Measurements from ENCODE around the gene CLCA1.

The CLCA1 gene

GRCh38 chr1:86468501-86468977 is at the start of gene CLCA1:
TSS of gene CLCA1 (plus strand) at chr1:86468927. CDS start at chr1:86468972, 45 bp downstream.
- no peaks in the 10 kb centered on the region for H3K9me3 ChIP-seq
- in situ Hi-C loops (cut with MboI; ENCODE audit: low sequenced_read_pairs), result no loop called here

GRCh38 chr1:86419277-86419903 is 49.3 kb upstream of the CLCA1 start:
- H3K36me3 ChIP-seq (replicated peaks), result no peaks in the 10 kb centered on the region
- no peak overlapping the region for H3K4me3 ChIP-seq
- H3K9me3 ChIP-seq, result no peaks in the 10 kb centered on the region
- no peaks in the 10 kb centered on the region; the same call in 1 of the 2 replicates for H3K27me3 ChIP-seq (ENCODE audit: low read depth)
- no peaks in the 10 kb centered on the region for H3K4me1 ChIP-seq
- peak; percentile 22 to 53 for DNase-seq (ENCODE audit: low spot score in 2 of 2)
- in situ Hi-C loops (cut with MboI; ENCODE audit: low sequenced_read_pairs), result no loop called here

More at GRCh38 chr1:86468501-86468977, at the start of gene CLCA1:
- peaks cover 23% of the 10 kb centered on the region for H3K27me3 ChIP-seq (ENCODE audit: low read depth)
- H3K4me3 ChIP-seq, result no peak within 1 kb of the TSS
- no peak for DNase-seq (ENCODE audit: low spot score in 2 of 2)
- no peaks in the 10 kb centered on the region for H3K36me3 ChIP-seq (replicated peaks)
- no peaks in the 10 kb centered on the region for H3K4me1 ChIP-seq

GRCh38 chr1:86421601-86422280 is 47.0 kb upstream of the CLCA1 start:
- Histone ChIP-seq H3K4me1 (no peaks in the 10 kb centered on the region), H3K27me3 (ENCODE audit: low read depth) (peaks cover 7% of the 10 kb centered on the region; the same call in 1 of the 2 replicates), H3K9me3 (no peaks in the 10 kb centered on the region), H3K4me3 (no peak overlapping the region), H3K36me3 (replicated peaks) (no peaks in the 10 kb centered on the region)
- in situ Hi-C loops (cut with MboI; ENCODE audit: low sequenced_read_pairs), result no loop called here
- DNase-seq (ENCODE audit: low spot score in 2 of 2), result no peak

- Histone ChIP-seq H3K4me3 (no peak overlapping the region), H3K4me1 (peaks cover 4% of the 10 kb centered on the region; the same call in 1 of the 2 replicates), H3K9me3 (no peaks in the 10 kb centered on the region), H3K27me3 (ENCODE audit: low read depth) (peaks cover 11% of the 10 kb centered on the region), H3K36me3 (replicated peaks) (no peaks in the 10 kb centered on the region)
- DNase-seq (ENCODE audit: low spot score in 2 of 2), result no peak
- in situ Hi-C loops (cut with MboI; ENCODE audit: low sequenced_read_pairs), result no loop called here
These were observed 45.3 kb upstream of the CLCA1 start for GRCh38 chr1:86423473-86423872.

- in situ Hi-C loops (cut with MboI; ENCODE audit: low sequenced_read_pairs), result no loop called here
- H3K27me3 ChIP-seq (ENCODE audit: low read depth), result peaks cover 11% of the 10 kb centered on the region
- H3K4me1 ChIP-seq, result peaks cover 4% of the 10 kb centered on the region; the same call in 1 of the 2 replicates
- no peak within 1 kb of the TSS for H3K4me3 ChIP-seq
- no peaks in the 10 kb centered on the region for H3K9me3 ChIP-seq
- no peak for DNase-seq (ENCODE audit: low spot score in 2 of 2)
- no peaks in the 10 kb centered on the region for H3K36me3 ChIP-seq (replicated peaks)
These were observed 44.9 kb upstream of the CLCA1 start, which contains the start of gene CLCA2 for GRCh38 chr1:86423873-86424272. TSS of gene CLCA2 (plus strand) at chr1:86424171. CDS start at chr1:86424248, 77 bp downstream.

- no peaks in the 10 kb centered on the region for H3K9me3 ChIP-seq
- no peaks in the 10 kb centered on the region for H3K36me3 ChIP-seq (replicated peaks)
- no peak overlapping the region for H3K4me3 ChIP-seq
These were observed 39.5 kb upstream of the CLCA1 start for GRCh38 chr1:86429122-86429725.

GRCh38 chr1:86429835-86430234 is 38.9 kb upstream of the CLCA1 start:
- DNase-seq (ENCODE audit: low spot score in 2 of 2), result no peak

More at GRCh38 chr1:86429122-86429725, 39.5 kb upstream of the CLCA1 start:
- in situ Hi-C loops (cut with MboI; ENCODE audit: low sequenced_read_pairs), result no loop called here
- Histone ChIP-seq H3K4me1 (peaks cover 4% of the 10 kb centered on the region; the same call in 1 of the 2 replicates), H3K27me3 (ENCODE audit: low read depth) (peaks cover 13% of the 10 kb centered on the region)
- DNase-seq (ENCODE audit: low spot score in 2 of 2), result no peak

GRCh38 chr1:86430376-86430775 is 38.4 kb upstream of the CLCA1 start:
- Histone ChIP-seq H3K4me3 (no peak overlapping the region), H3K9me3 (no peaks in the 10 kb centered on the region), H3K36me3 (replicated peaks) (no peaks in the 10 kb centered on the region), H3K4me1 (peaks cover 4% of the 10 kb centered on the region; the same call in 1 of the 2 replicates), H3K27me3 (ENCODE audit: low read depth) (peaks cover 17% of the 10 kb centered on the region)
- in situ Hi-C loops (cut with MboI; ENCODE audit: low sequenced_read_pairs), result no loop called here
- no peak for DNase-seq (ENCODE audit: low spot score in 2 of 2)

More at GRCh38 chr1:86429835-86430234, 38.9 kb upstream of the CLCA1 start:
- Histone ChIP-seq H3K36me3 (replicated peaks) (no peaks in the 10 kb centered on the region), H3K4me3 (no peak overlapping the region), H3K4me1 (peaks cover 4% of the 10 kb centered on the region; the same call in 1 of the 2 replicates), H3K9me3 (no peaks in the 10 kb centered on the region), H3K27me3 (ENCODE audit: low read depth) (peaks cover 13% of the 10 kb centered on the region)
- in situ Hi-C loops (cut with MboI; ENCODE audit: low sequenced_read_pairs), result no loop called here

- DNase-seq (ENCODE audit: low spot score in 2 of 2), result no peak
- no peaks in the 10 kb centered on the region for H3K9me3 ChIP-seq
- H3K27me3 ChIP-seq (ENCODE audit: low read depth), result peaks cover 8% of the 10 kb centered on the region; the same call in 1 of the 2 replicates
- in situ Hi-C loops (cut with MboI; ENCODE audit: low sequenced_read_pairs), result no loop called here
- H3K36me3 ChIP-seq (replicated peaks), result no peaks in the 10 kb centered on the region
- H3K4me3 ChIP-seq, result no peak overlapping the region
- H3K4me1 ChIP-seq, result no peaks in the 10 kb centered on the region
These were observed 34.7 kb upstream of the CLCA1 start for GRCh38 chr1:86434059-86434458.

GRCh38 chr1:86435327-86435726 is 33.4 kb upstream of the CLCA1 start:
- Histone ChIP-seq H3K36me3 (replicated peaks) (no peaks in the 10 kb centered on the region), H3K4me1 (no peaks in the 10 kb centered on the region), H3K4me3 (no peak overlapping the region), H3K27me3 (ENCODE audit: low read depth) (peaks cover 5% of the 10 kb centered on the region; the same call in 1 of the 2 replicates), H3K9me3 (no peaks in the 10 kb centered on the region)
- in situ Hi-C loops (cut with MboI; ENCODE audit: low sequenced_read_pairs), result no loop called here
- DNase-seq (ENCODE audit: low spot score in 2 of 2), result no peak

- Histone ChIP-seq H3K4me3 (no peak overlapping the region), H3K27me3 (ENCODE audit: low read depth) (peaks cover 6% of the 10 kb centered on the region), H3K4me1 (no peaks in the 10 kb centered on the region), H3K9me3 (no peaks in the 10 kb centered on the region), H3K36me3 (replicated peaks) (no peaks in the 10 kb centered on the region)
- in situ Hi-C loops (cut with MboI; ENCODE audit: low sequenced_read_pairs), result no loop called here
- no peak for DNase-seq (ENCODE audit: low spot score in 2 of 2)
These were observed 32.7 kb upstream of the CLCA1 start for GRCh38 chr1:86436041-86436440.

- in situ Hi-C loops (cut with MboI; ENCODE audit: low sequenced_read_pairs), result no loop called here
- Histone ChIP-seq H3K9me3 (no peaks in the 10 kb centered on the region), H3K4me3 (no peak overlapping the region), H3K4me1 (no peaks in the 10 kb centered on the region), H3K27me3 (ENCODE audit: low read depth) (peaks cover 4% of the 10 kb centered on the region), H3K36me3 (replicated peaks) (no peaks in the 10 kb centered on the region)
- DNase-seq (ENCODE audit: low spot score in 2 of 2), result no peak
These were observed 27.1 kb upstream of the CLCA1 start for GRCh38 chr1:86441581-86441980.

- H3K9me3 ChIP-seq, result no peaks in the 10 kb centered on the region
- no peak overlapping the region for H3K4me3 ChIP-seq
- in situ Hi-C loops (cut with MboI; ENCODE audit: low sequenced_read_pairs), result no loop called here
- H3K36me3 ChIP-seq (replicated peaks), result no peaks in the 10 kb centered on the region
- DNase-seq (ENCODE audit: low spot score in 2 of 2), result no peak
- peaks cover 4% of the 10 kb centered on the region for H3K27me3 ChIP-seq (ENCODE audit: low read depth)
- no peaks in the 10 kb centered on the region for H3K4me1 ChIP-seq
These were observed 26.7 kb upstream of the CLCA1 start for GRCh38 chr1:86441997-86442396.

- peaks cover 4% of the 10 kb centered on the region for H3K27me3 ChIP-seq (ENCODE audit: low read depth)
- in situ Hi-C loops (cut with MboI; ENCODE audit: low sequenced_read_pairs), result no loop called here
- H3K4me3 ChIP-seq, result no peak overlapping the region
- H3K36me3 ChIP-seq (replicated peaks), result no peaks in the 10 kb centered on the region
- H3K4me1 ChIP-seq, result no peaks in the 10 kb centered on the region
- H3K9me3 ChIP-seq, result no peaks in the 10 kb centered on the region
- no peak for DNase-seq (ENCODE audit: low spot score in 2 of 2)
These were observed 22.8 kb upstream of the CLCA1 start for GRCh38 chr1:86445919-86446318.
